ENCODE data around the gene YIPF1.

Gene YIPF1

GRCh38 chr1:53871221-53871620 lies 18.4 kb downstream of the YIPF1 start:
- DNase-seq (ENCODE audit: low spot score), result no peak
- TF ChIP-seq, protein P1, sequence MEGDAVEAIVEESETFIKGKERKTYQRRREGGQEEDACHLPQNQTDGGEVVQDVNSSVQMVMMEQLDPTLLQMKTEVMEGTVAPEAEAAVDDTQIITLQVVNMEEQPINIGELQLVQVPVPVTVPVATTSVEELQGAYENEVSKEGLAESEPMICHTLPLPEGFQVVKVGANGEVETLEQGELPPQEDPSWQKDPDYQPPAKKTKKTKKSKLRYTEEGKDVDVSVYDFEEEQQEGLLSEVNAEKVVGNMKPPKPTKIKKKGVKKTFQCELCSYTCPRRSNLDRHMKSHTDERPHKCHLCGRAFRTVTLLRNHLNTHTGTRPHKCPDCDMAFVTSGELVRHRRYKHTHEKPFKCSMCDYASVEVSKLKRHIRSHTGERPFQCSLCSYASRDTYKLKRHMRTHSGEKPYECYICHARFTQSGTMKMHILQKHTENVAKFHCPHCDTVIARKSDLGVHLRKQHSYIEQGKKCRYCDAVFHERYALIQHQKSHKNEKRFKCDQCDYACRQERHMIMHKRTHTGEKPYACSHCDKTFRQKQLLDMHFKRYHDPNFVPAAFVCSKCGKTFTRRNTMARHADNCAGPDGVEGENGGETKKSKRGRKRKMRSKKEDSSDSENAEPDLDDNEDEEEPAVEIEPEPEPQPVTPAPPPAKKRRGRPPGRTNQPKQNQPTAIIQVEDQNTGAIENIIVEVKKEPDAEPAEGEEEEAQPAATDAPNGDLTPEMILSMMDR (IDR thresholded peaks at IDR 0.05; ENCODE audit: extremely low read depth, insufficient read depth, missing control alignments), result no peak
- in situ Hi-C loops (cut with MboI; ENCODE audit: low pct_unique_long_range_greater_than_20kb, low sequenced_read_pairs, unreplicated experiment), result no loop called here

DNA sequence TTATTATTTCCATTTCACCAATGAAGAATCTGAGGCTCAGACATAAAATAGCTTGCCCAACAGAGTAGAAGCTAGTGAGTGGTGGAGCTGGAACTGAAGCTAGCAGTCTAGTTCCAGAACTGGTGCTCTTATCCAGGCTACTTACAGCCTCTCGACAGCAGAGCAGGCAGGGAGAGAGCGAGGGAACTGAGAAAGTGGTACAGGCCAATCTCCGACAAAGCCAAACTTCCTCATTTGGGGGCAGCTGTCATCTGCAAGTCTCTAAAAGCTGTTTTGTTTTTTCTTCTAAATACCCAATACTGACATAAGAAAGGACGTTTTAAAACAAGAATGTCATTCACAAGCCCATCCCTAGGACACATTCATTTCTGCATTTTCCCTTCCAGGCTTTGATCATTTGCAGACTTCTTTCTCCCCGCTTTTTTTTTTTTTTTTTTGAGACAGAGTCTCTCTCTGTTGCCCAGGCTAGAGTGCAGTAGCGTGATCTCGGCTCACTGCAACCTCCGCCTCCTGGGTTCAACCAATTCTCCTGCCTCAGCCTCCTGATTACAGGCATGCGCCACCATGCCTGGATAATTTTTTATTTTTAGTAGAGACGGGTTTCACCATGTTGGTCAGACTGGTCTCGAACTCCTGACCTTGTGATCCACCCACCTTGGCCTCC lies 20.0 kb downstream of the YIPF1 start:
- in situ Hi-C loops (cut with MboI; ENCODE audit: low pct_unique_long_range_greater_than_20kb, low sequenced_read_pairs, unreplicated experiment), result no loop called here
- TF ChIP-seq, protein P1 (IDR thresholded peaks at IDR 0.05; ENCODE audit: extremely low read depth, insufficient read depth, missing control alignments), result no peak
- DNase-seq (ENCODE audit: low spot score), result no peak

- in situ Hi-C loops (cut with MboI; ENCODE audit: low pct_unique_long_range_greater_than_20kb, low sequenced_read_pairs, unreplicated experiment), result no loop called here
- TF ChIP-seq, protein P1 (IDR thresholded peaks at IDR 0.05; ENCODE audit: extremely low read depth, insufficient read depth, missing control alignments), result no peak
- no peak for DNase-seq (ENCODE audit: low spot score)
These were observed 21.0 kb downstream of the YIPF1 start for GRCh38 chr1:53868565-53868964.

- TF ChIP-seq, protein P1 (IDR thresholded peaks at IDR 0.05; ENCODE audit: extremely low read depth, insufficient read depth, missing control alignments), result no peak
- DNase-seq (ENCODE audit: low spot score), result peak; percentile 16
- in situ Hi-C loops (cut with MboI; ENCODE audit: low pct_unique_long_range_greater_than_20kb, low sequenced_read_pairs, unreplicated experiment), result no loop called here
These were observed 27.1 kb downstream of the YIPF1 start for GRCh38 chr1:53862507-53862906.

GRCh38 chr1:53860967-53861411 lies 28.6 kb downstream of the YIPF1 start:
- in situ Hi-C loops (cut with MboI; ENCODE audit: low pct_unique_long_range_greater_than_20kb, low sequenced_read_pairs, unreplicated experiment), result no loop called here
- DNase-seq (ENCODE audit: low spot score), result peak; percentile 62
- TF ChIP-seq, protein P1 (IDR thresholded peaks at IDR 0.05; ENCODE audit: extremely low read depth, insufficient read depth, missing control alignments), result peak; percentile 86

DNA sequence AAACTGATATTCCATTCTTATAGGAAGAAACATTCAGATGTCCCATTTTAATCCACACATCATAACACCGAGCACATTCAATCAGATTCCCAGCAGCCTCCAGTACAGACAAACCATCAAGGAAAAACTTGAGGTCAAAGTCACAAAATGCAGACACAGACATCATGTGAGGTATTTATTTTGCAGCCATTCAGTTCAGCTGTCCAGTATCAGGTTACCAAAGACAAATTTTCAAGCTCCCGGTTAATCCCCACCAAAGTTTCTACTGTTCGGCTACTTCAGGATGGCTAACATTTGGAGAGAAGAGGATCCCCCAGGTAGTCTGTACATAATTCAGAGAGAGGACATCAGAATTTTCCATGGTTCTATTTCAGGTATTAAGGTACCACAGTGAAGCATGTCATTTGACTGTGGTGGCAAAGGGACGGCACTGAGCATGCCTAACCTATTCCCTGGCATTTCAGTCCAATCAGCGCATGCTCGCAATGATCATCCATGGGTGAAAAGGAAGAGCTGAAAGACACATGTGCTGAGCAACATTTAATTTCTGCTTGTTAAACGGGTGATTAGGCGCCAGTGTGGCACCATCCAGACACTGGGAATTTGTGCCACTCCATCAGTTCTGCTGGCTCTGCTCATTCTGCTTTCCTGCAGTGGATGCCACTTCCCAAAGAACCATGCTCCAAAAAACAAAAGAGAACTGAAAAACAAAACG lies 37.9 kb downstream of the YIPF1 start:
- TF ChIP-seq, protein P1 (IDR thresholded peaks at IDR 0.05; ENCODE audit: extremely low read depth, insufficient read depth, missing control alignments), result no peak
- no peak for DNase-seq (ENCODE audit: low spot score)
- in situ Hi-C loops (cut with MboI; ENCODE audit: low pct_unique_long_range_greater_than_20kb, low sequenced_read_pairs, unreplicated experiment), result loop anchor here (10.0 kb wide), 1 partner anchor 113 kb away; no protein-coding TSS in a partner anchor

Data from GM13977 (cell line).